Choroid plexus epithelial cell (primary cell): ENCODE results near the gene ZNF264.
A peak's percentile ranks its signal among the peaks of the same experiment; 100 is the strongest.
"Not testable (repeated sequence)": the region's sequence is repeated elsewhere in the genome, so short reads cannot be mapped to it uniquely, and the experiment has no call there.

ENCODE experiments used
- DNase-seq: peaks from one replicate; pipeline ENCODE4 v3.0.0-alpha.2; 2010; ENCODE audit warnings: low read depth
- H3K4me3 ChIP-seq: 2 replicates; pipeline ENCODE4 v1.5.1; 2011; ENCODE audit warnings: low read depth, mild to moderate bottlenecking, control low read depth, low read length, moderate library complexity
- TF ChIP-seq, protein P1 (sequence below): conservative IDR thresholded peaks from 2 replicates; pipeline ENCODE4 v1.5.1; 2011; ENCODE audit warnings: low read depth, mild to moderate bottlenecking, control low read depth, inconsistent platforms, low read length, moderate library complexity

Gene ZNF264

DNA sequence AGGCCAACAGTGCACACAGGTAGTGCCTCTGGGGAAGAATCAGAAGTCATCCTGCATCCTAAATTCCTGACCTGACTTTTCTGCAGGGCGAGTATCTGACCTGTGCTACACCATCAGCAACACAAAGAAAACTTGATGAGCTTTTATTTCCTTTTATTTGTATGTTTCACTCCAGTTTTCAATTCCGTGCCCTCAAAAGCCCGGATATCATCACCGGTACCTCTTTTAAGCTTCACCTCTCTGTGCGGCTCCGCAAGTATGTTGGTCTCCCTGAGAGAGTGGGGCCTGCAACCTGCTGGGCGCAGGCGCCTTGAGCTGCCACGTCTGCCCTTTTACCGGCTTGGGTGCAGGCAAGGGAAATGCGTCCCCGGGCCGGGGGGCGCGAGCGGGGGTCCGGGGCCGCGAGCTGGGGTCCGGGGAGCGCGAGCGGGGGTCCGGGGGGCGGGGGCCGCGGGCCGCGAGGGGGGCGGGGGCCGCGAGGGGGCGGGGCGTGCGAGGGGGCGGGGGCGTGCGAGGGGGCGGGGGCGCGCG is 19.7 kb upstream of the ZNF264 start:
- peak overlapping the region; percentile 56 for H3K4me3 ChIP-seq
- DNase-seq: peak; percentile 61
- TF ChIP-seq, protein P1, sequence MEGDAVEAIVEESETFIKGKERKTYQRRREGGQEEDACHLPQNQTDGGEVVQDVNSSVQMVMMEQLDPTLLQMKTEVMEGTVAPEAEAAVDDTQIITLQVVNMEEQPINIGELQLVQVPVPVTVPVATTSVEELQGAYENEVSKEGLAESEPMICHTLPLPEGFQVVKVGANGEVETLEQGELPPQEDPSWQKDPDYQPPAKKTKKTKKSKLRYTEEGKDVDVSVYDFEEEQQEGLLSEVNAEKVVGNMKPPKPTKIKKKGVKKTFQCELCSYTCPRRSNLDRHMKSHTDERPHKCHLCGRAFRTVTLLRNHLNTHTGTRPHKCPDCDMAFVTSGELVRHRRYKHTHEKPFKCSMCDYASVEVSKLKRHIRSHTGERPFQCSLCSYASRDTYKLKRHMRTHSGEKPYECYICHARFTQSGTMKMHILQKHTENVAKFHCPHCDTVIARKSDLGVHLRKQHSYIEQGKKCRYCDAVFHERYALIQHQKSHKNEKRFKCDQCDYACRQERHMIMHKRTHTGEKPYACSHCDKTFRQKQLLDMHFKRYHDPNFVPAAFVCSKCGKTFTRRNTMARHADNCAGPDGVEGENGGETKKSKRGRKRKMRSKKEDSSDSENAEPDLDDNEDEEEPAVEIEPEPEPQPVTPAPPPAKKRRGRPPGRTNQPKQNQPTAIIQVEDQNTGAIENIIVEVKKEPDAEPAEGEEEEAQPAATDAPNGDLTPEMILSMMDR: no peak

DNA sequence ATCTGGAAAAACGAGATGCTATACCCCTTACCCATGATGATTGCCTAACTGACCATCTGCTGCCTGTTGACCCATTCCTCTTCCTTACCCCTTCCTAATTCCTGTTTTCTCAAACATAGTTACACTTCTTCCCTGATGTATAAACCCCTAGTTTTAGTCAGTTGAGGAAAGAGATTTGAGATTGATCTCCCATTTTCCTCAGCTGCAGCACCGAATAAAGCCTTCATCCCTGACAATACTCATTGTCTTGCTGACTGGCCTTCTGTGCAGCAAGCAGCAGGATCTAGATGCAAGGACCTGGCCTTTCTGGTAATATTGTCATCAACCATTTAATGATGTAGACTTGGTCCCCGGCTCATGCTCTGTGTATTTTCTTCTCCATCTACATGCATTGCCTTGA is 999 bp upstream of the ZNF264 start:
- no peak for DNase-seq
- TF ChIP-seq, protein P1: no peak
- H3K4me3 ChIP-seq: no peak overlapping the region

DNA sequence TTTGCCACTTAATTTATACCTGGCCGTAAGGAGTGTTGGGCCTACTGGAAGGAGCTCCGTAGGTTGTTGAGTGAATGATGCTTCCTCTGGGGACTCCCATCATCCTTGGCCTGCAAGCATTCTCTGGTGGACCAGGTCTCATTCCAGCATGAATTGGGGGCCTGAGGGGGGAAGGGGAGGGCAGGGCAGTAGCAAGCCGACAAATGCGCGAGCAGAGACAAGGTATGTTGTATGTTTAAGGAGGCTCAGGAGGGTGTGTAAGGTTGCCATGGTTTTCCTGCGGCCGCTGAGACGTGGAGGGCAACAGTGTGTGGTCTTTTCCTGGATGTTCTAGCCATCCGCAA is 749 bp downstream of the ZNF264 start:
- peak; percentile 24 for DNase-seq

DNA sequence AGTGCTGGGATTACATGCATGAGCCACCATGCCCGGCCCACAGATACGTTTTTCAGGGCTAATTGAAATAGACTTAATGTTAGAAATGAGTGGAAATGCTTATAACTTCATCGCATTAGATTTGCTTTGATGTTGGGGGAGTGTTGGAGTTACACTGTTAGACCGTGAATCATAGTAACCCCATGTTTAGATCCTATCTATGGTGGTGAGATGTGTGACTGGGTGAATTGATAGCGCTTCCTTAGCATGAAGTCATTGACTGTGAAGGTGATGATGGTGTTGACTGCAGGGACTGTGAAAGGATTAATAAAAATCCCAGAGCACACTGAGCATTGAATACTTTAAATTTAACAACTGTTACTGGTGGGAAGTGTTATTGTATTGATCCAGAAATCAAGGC is 1.7 kb downstream of the ZNF264 start:
- H3K4me3 ChIP-seq: peak overlapping the region; percentile 93
- TF ChIP-seq, protein P1: no peak
- DNase-seq: no peak

More for the DNA sequence above, 749 bp downstream of the ZNF264 start:
- H3K4me3 ChIP-seq: peak overlapping the region; percentile 93
- TF ChIP-seq, protein P1: no peak

DNA sequence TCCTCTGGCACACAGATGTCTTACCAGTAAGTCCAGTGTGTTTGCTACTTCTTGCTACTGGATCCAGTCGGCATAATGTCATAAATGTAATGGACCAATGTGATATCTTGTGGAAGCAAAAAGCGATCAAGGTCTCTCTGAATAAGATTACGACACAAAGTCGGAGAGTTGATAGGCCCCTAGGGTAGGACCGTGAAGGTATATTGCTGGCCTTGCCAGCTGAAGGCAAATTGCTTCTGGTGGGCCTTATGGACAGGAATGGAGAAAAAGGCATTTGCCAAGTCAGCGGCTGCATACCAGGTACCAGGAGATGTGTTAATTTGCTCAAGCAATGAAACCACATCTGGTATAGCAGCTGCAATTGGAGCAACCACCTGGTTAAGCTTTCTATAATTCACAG is 6.6 kb downstream of the ZNF264 start:
- not testable (repeated sequence) for H3K4me3 ChIP-seq, DNase-seq

DNA sequence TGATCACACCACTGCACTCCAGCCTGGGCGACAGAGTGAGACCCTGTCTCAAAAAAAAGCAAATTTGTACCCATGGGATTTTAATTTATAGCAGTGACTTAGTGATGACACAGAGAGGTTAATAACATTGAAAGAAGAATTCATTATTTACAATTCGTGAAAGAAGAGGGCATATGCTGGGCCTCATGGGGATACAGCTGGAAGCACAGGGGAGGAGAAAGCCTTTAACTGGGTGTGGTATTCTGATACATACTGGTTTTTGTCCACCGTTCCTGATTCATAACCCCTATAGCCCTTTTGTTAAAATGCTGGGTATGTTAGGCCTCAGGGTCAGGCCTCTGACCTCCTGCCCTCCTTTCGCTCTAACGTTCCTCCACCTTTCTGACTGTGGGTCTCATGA is 10.9 kb downstream of the ZNF264 start:
- TF ChIP-seq, protein P1: no peak
- DNase-seq: no peak
- H3K4me3 ChIP-seq: no peak overlapping the region

DNA sequence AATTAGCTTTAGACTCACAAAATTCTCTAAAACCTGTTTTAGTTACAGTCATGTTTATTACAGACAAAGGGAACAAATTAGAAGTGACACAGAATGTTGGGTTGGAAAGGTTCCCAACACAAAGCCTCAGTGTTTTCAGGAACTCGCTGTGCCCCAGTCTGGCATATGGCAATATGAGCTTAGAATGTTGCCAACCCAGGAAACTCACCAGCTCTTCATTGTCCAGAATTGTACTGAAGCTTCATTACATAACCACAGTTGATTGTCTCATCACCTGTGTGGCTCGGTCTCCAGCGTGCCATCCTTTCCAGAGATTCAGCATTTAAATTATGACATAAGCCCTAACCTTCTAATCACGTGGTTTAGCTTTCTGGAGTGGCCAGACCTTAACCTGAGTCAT is 19.1 kb downstream of the ZNF264 start:
- no peak overlapping the region for H3K4me3 ChIP-seq
- TF ChIP-seq, protein P1: no peak
- DNase-seq: no peak
